GM23338 (cell line): ENCODE results near the gene PDLIM5. TPM values are rescaled to one million over a fixed set of nuclear protein-coding genes. Genes with fewer than 3 reads are reported as not detected.
"Not testable (repeated sequence)": the region's sequence is repeated elsewhere in the genome, so short reads cannot be mapped to it uniquely, and the experiment has no call there.

ENCODE experiments used
- ATAC-seq: fragments of 200-7000 bp; cut with Tn5 transposase; 3 replicates; pipeline ENCODE4 v1.9.1; 2020
- DNase-seq: peaks from one replicate; pipeline ENCODE4 v3.0.0-alpha.2; 2015; ENCODE audit warnings: low spot score
- H2AFZ ChIP-seq: fragments of 200-600 bp; sonication (generic); 2 replicates; pipeline ENCODE4 v1.8.0; 2016; ENCODE audit warnings: antibody characterized with exemption, mild to moderate bottlenecking, moderate library complexity
- H3F3A ChIP-seq: fragments of 200-600 bp; sonication (generic); replicated peaks from 2 replicates; pipeline ENCODE4 v1.8.0; 2017; ENCODE audit warnings: antibody characterized with exemption, mixed run types, low read depth
- H3K27ac ChIP-seq: fragments of 200-600 bp; sonication (generic); 2 replicates; pipeline ENCODE4 v1.6.1; 2016; ENCODE audit warnings: low read depth
- H3K27me3 ChIP-seq: fragments of 200-600 bp; sonication (generic); 2 replicates; pipeline ENCODE4 v1.8.0; 2016; ENCODE audit warnings: mild to moderate bottlenecking, mixed run types, moderate library complexity; ENCODE audit not compliant: insufficient read depth
- H3K36me3 ChIP-seq: fragments of 200-600 bp; sonication (generic); 2 replicates; pipeline ENCODE4 v1.8.0; 2016; ENCODE audit warnings: mild to moderate bottlenecking; ENCODE audit not compliant: insufficient read depth
- H3K4me1 ChIP-seq: fragments of 200-600 bp; sonication (generic); 2 replicates; pipeline ENCODE4 v1.8.0; 2016; ENCODE audit warnings: mild to moderate bottlenecking, moderate library complexity; ENCODE audit not compliant: insufficient read depth
- H3K4me2 ChIP-seq: fragments of 200-600 bp; sonication (generic); 2 replicates; pipeline ENCODE4 v1.7.1; 2017; ENCODE audit warnings: mixed run types
- H3K4me3 ChIP-seq: fragments of 200-600 bp; sonication (generic); 2 replicates; pipeline ENCODE4 v1.6.1; 2016; ENCODE audit warnings: mixed run types
- H3K79me2 ChIP-seq: fragments of 200-600 bp; sonication (generic); replicated peaks from 2 replicates; pipeline ENCODE4 v1.8.0; 2017; ENCODE audit warnings: mild to moderate bottlenecking; ENCODE audit not compliant: insufficient read depth
- H3K9me2 ChIP-seq: fragments of 200-600 bp; sonication (generic); 2 replicates; pipeline ENCODE4 v1.8.0; 2017; ENCODE audit not compliant: insufficient read depth
- H4K20me1 ChIP-seq: fragments of 200-600 bp; sonication (generic); replicated peaks from 2 replicates; pipeline ENCODE4 v1.8.0; 2017; ENCODE audit warnings: mild to moderate bottlenecking; ENCODE audit not compliant: insufficient read depth
- H3K27ac Mint-ChIP-seq: 2 replicates; pipeline ENCODE4 v1.8.0; 2020; ENCODE audit warnings: inconsistent platforms, mild to moderate bottlenecking, moderate library complexity, mixed read lengths
- H3K27me3 Mint-ChIP-seq: 3 replicates; pipeline ENCODE4 v1.8.0; 2022; ENCODE audit warnings: low read depth, mild to moderate bottlenecking, moderate library complexity, mixed read lengths, inconsistent platforms; ENCODE audit not compliant: insufficient read depth, poor library complexity
- H3K36me3 Mint-ChIP-seq: 3 replicates; pipeline ENCODE4 v1.8.0; 2021; ENCODE audit warnings: low read depth, mild to moderate bottlenecking, inconsistent platforms, moderate library complexity, mixed read lengths
- H3K4me1 Mint-ChIP-seq: 3 replicates; pipeline ENCODE4 v1.8.0; 2020; ENCODE audit warnings: mild to moderate bottlenecking, inconsistent platforms, mixed read lengths
- H3K4me3 Mint-ChIP-seq: 3 replicates; pipeline ENCODE4 v1.8.0; 2021; ENCODE audit warnings: moderate library complexity, mild to moderate bottlenecking, inconsistent platforms, mixed read lengths
- H3K9me3 Mint-ChIP-seq: 3 replicates; pipeline ENCODE4 v1.8.0; 2020; ENCODE audit warnings: moderate library complexity, mild to moderate bottlenecking, inconsistent platforms, mixed read lengths
- CREB1 ChIP-seq: fragments of 250-450 bp; sonication (Bioruptor Pico); IDR thresholded peaks from 2 replicates; pipeline ENCODE4 v1.5.0; 2020; ENCODE audit warnings: low read depth, mild to moderate bottlenecking, moderate library complexity
- ZNF331 ChIP-seq: fragments of 250-450 bp; sonication (Bioruptor Pico); IDR thresholded peaks from 2 replicates; pipeline ENCODE4 v1.5.0; 2020; ENCODE audit warnings: low read depth, mild to moderate bottlenecking, moderate library complexity
- polyA plus RNA-seq: library from polyadenylated mRNA; unstranded; fragments of >200 nt; fragmentation: Nextera tagmentation; extraction: Ambion mirVana; gene quantifications from 2 replicates; pipeline ENCODE4 v1.2.1, GENCODE V29; 2016
- total RNA-seq: library from RNA; depleted of rRNA; stranded (reverse); fragments of >200 nt; shearing (Covaris generic); gene quantifications from 2 replicates; pipeline ENCODE4 v1.2.3, GENCODE V29; 2014
- TF ChIP-seq, protein P1 (sequence below): fragments of 250-450 bp; sonication (Bioruptor Pico); IDR thresholded peaks from 2 replicates; pipeline ENCODE4 v1.5.0; 2020; ENCODE audit warnings: mild to moderate bottlenecking, moderate library complexity
- TF ChIP-seq, protein P2 (sequence below): IDR thresholded peaks from one replicate; pipeline ENCODE4 v1.6.1; 2018; ENCODE audit warnings: antibody characterized with exemption; ENCODE audit not compliant: unreplicated experiment
- TF ChIP-seq, protein P3 (sequence below): IDR thresholded peaks from 2 replicates; pipeline ENCODE4 v1.6.1; 2016; ENCODE audit warnings: antibody characterized with exemption

PDLIM5 gene
- total and polyA plus RNA-seq, 2 experiments from 2014 or later, result 45.2 to 53.0 TPM

DNA sequence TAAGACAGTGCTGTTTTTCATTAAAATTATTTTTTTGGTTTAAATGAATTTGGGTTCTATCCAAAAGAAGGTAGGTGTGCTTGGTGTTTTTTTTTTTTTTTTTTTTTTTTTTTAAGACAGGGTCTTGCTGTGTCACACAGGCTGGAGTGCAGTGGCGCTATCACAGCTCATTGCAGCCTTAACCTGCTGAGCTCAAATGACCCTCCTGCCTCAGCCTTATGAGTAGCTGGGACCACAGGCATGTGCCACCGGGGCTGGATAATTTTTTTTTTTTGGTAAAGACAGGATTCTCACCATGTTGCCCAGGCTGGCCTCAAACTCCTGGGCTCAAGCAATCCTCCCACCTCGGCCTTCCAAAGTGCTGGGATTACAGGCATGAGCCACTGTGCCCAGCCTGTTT is 27.1 kb downstream of the PDLIM5 start:
- peak overlapping the region; percentile 80 for H3K27ac Mint-ChIP-seq
- not testable (repeated sequence) for H3K36me3 Mint-ChIP-seq

DNA sequence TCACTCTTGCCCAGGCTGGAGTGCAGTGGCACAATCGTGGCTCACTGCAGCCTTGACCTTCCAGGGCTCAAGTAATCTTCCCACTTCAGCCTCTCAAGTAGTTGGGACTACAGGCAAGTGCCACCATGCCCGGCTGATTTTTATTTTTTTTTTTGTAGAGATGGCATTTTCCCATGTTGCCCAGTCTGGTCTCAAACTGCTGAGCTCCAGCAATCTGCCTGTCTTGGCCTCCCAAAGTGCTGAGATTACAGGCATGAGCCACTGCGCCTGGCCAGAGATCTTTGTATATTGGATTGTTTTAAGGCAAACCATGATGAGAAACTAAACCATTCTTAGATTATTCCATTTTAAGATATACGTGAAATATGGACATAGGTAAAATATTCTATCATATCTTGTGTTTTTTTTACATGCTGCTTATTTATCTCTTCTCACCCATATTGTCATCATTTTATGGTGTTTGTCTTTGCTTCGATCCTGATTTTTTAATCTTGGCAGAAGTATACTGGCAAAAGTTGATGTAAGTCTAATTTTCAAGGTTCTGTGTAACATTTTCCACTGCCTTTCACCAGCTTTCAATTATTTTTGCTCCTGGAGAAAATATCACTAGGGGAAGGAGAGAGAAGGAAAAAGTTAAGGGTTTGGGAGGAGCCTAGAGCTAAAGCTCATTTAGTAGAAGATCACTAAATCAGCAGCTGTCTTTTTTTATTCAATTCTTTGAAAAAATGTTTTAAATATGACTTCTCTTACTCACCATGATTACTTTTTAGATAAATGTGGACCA is 27.8 kb downstream of the PDLIM5 start:
- Histone ChIP-seq H3K4me2 (no peak overlapping the region), H3F3A (no peaks in the 10 kb centered on the region), H3K27ac (no peak overlapping the region), H3K4me3 (no peak overlapping the region), H3K4me1 (peaks cover 26% of the 10 kb centered on the region), H3K9me2 (no peaks in the 10 kb centered on the region), H2AFZ (no peak overlapping the region), H4K20me1 (no peaks in the 10 kb centered on the region), H3K36me3 (no peaks in the 10 kb centered on the region), H3K27me3 (no peaks in the 10 kb centered on the region), H3K79me2 (peaks cover 47% of the 10 kb centered on the region)
- no peak; the same call in 2 of the 3 replicates for ATAC-seq
- TF ChIP-seq ZNF331 (CRISPR knock-in tag) (no peak), CREB1 (CRISPR knock-in tag) (no peak)
- TF ChIP-seq, protein P1, sequence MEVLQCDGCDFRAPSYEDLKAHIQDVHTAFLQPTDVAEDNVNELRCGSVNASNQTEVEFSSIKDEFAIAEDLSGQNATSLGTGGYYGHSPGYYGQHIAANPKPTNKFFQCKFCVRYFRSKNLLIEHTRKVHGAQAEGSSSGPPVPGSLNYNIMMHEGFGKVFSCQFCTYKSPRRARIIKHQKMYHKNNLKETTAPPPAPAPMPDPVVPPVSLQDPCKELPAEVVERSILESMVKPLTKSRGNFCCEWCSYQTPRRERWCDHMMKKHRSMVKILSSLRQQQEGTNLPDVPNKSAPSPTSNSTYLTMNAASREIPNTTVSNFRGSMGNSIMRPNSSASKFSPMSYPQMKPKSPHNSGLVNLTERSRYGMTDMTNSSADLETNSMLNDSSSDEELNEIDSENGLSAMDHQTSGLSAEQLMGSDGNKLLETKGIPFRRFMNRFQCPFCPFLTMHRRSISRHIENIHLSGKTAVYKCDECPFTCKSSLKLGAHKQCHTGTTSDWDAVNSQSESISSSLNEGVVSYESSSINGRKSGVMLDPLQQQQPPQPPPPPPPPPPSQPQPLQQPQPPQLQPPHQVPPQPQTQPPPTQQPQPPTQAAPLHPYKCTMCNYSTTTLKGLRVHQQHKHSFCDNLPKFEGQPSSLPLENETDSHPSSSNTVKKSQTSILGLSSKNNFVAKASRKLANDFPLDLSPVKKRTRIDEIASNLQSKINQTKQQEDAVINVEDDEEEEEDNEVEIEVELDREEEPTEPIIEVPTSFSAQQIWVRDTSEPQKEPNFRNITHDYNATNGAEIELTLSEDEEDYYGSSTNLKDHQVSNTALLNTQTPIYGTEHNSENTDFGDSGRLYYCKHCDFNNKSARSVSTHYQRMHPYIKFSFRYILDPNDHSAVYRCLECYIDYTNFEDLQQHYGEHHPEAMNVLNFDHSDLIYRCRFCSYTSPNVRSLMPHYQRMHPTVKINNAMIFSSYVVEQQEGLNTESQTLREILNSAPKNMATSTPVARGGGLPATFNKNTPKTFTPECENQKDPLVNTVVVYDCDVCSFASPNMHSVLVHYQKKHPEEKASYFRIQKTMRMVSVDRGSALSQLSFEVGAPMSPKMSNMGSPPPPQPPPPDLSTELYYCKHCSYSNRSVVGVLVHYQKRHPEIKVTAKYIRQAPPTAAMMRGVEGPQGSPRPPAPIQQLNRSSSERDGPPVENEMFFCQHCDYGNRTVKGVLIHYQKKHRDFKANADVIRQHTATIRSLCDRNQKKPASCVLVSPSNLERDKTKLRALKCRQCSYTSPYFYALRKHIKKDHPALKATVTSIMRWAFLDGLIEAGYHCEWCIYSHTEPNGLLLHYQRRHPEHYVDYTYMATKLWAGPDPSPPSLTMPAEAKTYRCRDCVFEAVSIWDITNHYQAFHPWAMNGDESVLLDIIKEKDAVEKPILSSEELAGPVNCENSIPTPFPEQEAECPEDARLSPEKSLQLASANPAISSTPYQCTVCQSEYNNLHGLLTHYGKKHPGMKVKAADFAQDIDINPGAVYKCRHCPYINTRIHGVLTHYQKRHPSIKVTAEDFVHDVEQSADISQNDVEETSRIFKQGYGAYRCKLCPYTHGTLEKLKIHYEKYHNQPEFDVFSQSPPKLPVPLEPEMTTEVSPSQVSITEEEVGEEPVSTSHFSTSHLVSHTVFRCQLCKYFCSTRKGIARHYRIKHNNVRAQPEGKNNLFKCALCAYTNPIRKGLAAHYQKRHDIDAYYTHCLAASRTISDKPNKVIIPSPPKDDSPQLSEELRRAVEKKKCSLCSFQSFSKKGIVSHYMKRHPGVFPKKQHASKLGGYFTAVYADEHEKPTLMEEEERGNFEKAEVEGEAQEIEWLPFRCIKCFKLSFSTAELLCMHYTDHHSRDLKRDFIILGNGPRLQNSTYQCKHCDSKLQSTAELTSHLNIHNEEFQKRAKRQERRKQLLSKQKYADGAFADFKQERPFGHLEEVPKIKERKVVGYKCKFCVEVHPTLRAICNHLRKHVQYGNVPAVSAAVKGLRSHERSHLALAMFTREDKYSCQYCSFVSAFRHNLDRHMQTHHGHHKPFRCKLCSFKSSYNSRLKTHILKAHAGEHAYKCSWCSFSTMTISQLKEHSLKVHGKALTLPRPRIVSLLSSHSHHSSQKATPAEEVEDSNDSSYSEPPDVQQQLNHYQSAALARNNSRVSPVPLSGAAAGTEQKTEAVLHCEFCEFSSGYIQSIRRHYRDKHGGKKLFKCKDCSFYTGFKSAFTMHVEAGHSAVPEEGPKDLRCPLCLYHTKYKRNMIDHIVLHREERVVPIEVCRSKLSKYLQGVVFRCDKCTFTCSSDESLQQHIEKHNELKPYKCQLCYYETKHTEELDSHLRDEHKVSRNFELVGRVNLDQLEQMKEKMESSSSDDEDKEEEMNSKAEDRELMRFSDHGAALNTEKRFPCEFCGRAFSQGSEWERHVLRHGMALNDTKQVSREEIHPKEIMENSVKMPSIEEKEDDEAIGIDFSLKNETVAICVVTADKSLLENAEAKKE (CRISPR knock-in tag), result no peak
- TF ChIP-seq, protein P2, sequence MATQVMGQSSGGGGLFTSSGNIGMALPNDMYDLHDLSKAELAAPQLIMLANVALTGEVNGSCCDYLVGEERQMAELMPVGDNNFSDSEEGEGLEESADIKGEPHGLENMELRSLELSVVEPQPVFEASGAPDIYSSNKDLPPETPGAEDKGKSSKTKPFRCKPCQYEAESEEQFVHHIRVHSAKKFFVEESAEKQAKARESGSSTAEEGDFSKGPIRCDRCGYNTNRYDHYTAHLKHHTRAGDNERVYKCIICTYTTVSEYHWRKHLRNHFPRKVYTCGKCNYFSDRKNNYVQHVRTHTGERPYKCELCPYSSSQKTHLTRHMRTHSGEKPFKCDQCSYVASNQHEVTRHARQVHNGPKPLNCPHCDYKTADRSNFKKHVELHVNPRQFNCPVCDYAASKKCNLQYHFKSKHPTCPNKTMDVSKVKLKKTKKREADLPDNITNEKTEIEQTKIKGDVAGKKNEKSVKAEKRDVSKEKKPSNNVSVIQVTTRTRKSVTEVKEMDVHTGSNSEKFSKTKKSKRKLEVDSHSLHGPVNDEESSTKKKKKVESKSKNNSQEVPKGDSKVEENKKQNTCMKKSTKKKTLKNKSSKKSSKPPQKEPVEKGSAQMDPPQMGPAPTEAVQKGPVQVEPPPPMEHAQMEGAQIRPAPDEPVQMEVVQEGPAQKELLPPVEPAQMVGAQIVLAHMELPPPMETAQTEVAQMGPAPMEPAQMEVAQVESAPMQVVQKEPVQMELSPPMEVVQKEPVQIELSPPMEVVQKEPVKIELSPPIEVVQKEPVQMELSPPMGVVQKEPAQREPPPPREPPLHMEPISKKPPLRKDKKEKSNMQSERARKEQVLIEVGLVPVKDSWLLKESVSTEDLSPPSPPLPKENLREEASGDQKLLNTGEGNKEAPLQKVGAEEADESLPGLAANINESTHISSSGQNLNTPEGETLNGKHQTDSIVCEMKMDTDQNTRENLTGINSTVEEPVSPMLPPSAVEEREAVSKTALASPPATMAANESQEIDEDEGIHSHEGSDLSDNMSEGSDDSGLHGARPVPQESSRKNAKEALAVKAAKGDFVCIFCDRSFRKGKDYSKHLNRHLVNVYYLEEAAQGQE, result no peak
- TF ChIP-seq, protein P3, sequence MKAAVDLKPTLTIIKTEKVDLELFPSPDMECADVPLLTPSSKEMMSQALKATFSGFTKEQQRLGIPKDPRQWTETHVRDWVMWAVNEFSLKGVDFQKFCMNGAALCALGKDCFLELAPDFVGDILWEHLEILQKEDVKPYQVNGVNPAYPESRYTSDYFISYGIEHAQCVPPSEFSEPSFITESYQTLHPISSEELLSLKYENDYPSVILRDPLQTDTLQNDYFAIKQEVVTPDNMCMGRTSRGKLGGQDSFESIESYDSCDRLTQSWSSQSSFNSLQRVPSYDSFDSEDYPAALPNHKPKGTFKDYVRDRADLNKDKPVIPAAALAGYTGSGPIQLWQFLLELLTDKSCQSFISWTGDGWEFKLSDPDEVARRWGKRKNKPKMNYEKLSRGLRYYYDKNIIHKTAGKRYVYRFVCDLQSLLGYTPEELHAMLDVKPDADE, result no peak
- DNase-seq, result no peak
- Mint-ChIP-seq H3K27ac (peak overlapping the region; percentile 80), H3K4me3 (no peak overlapping the region), H3K9me3 (no peaks in the 10 kb centered on the region), H3K27me3 (peaks cover 6% of the 10 kb centered on the region), H3K4me1 (peaks cover 37% of the 10 kb centered on the region), H3K36me3 (no peaks in the 10 kb centered on the region)

More for the DNA sequence above, 27.1 kb downstream of the PDLIM5 start:
- not testable (repeated sequence) for H3K27me3 Mint-ChIP-seq, H3K9me3 Mint-ChIP-seq, H3K4me2 ChIP-seq, H3K4me3 Mint-ChIP-seq, H4K20me1 ChIP-seq, H2AFZ ChIP-seq, H3K27ac ChIP-seq, H3K9me2 ChIP-seq, H3K36me3 ChIP-seq, H3F3A ChIP-seq, H3K27me3 ChIP-seq, H3K4me3 ChIP-seq, DNase-seq
- H3K4me1 ChIP-seq, result peaks cover 27% of the 10 kb centered on the region
- peaks cover 48% of the 10 kb centered on the region for H3K79me2 ChIP-seq
- peaks cover 37% of the 10 kb centered on the region for H3K4me1 Mint-ChIP-seq
- ATAC-seq, result peak; percentile 29
